Body of pancreas (tissue), 4 donors: ENCODE measurements around the gene ABCA5. TPM values are rescaled to one million over a fixed set of nuclear protein-coding genes. Genes with fewer than 3 reads are reported as not detected.

Source experiments
- ATAC-seq: fragments of 150-250 bp; one replicate; pipeline ENCODE4 v1.9.1; 2016
- DNase-seq, 4 donors: peaks; one replicate each; pipeline ENCODE4 v3.0.0-alpha.2; 2019
- H3K27ac ChIP-seq, 4 donors: fragments of 200-600 bp; sonication (generic); 1 replicate in 3 of 4; 2 replicates in 1 of 4; pipeline versions ENCODE4 v1.5.1 to v1.6.1; 2016 to 2019; ENCODE audit warnings: mild to moderate bottlenecking in 1 of 4, mixed read lengths in 1 of 4, moderate library complexity in 1 of 4
- H3K27me3 ChIP-seq, 2 donors: fragments of 200-600 bp; sonication (generic); one replicate each; pipeline ENCODE4 v1.6.0; 2016; ENCODE audit warnings: mild to moderate bottlenecking in 1 of 2
- H3K36me3 ChIP-seq, 2 donors: fragments of 200-600 bp; sonication (generic); replicated peaks in 1 of 2; 2 replicates each; pipeline ENCODE4 v1.5.1; 2016; ENCODE audit warnings: low read depth in 2 of 2; ENCODE audit not compliant: insufficient read depth in 1 of 2
- H3K4me1 ChIP-seq: fragments of 200-600 bp; sonication (generic); one replicate; pipeline ENCODE4 v1.6.0; 2016
- H3K4me3 ChIP-seq, 2 donors: fragments of 200-600 bp; sonication (generic); 1 replicate in 1 of 2; 2 replicates in 1 of 2; pipeline ENCODE4 v1.5.1; 2016 to 2019
- H3K9me3 ChIP-seq, 3 donors: fragments of 200-600 bp; sonication (generic); 1 replicate in 2 of 3; 2 replicates in 1 of 3; pipeline ENCODE4 v1.5.1; 2016
- POLR2A ChIP-seq, 3 donors: fragments of 450-650 bp; IDR thresholded peaks; one replicate each; pipeline ENCODE4 v1.6.1; 2016; ENCODE audit warnings: antibody characterized with exemption in 3 of 3, mild to moderate bottlenecking in 2 of 3
- WGBS, 2 donors: methylation state at CpG; one replicate each; pipeline ENCODE4 v1.1.5; 2017; 5-methylcytosine and 5-hydroxymethylcytosine counted together
- intact Hi-C: fragments of 100-400 bp; cut with DNase I; formaldehyde crosslinking; loops from one replicate; pipeline ENCODE4 v1.15.1; 2023
- total RNA-seq, 2 donors: library from RNA; depleted of rRNA; stranded (reverse); fragments of >200 nt; gene quantifications; one replicate each; pipeline ENCODE4 v1.1.0, GENCODE V29; 2016
- TF ChIP-seq, protein P1 (sequence below), 7 experiments: fragments of 450-650 bp in 4 of 7; fragments of 200-600 bp in 3 of 7; sonication (generic) in 3 of 7; IDR thresholded peaks; one replicate each; pipeline ENCODE4 v1.5.1; 2016 to 2019; ENCODE audit warnings: antibody characterized with exemption in 7 of 7

The ABCA5 gene
- total RNA-seq, 2 donors from 2014 or later: 93.4 to 104 TPM

DNA sequence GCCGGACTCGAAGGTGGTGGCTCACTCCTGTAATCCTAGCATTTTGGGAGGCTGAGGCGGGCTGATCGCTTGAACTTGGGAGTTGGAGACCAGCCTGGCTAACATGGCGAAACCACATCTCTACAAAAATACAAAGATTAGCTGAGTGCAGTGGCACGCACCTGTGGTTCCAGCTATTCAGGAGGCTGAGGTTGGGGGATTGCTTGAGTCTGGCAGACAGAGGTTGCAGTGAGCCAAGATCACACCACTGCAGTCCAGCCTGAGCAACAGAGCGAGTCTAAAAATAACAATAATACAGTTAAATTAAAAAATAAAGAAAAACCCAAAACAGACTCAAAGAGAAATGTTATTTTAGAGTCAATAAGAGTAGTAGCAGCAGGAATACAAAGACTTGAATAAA is 29.7 kb upstream of the ABCA5 start:
- WGBS, 2 donors: 97% methylated on average over 7 of the region's 7 CpGs

DNA sequence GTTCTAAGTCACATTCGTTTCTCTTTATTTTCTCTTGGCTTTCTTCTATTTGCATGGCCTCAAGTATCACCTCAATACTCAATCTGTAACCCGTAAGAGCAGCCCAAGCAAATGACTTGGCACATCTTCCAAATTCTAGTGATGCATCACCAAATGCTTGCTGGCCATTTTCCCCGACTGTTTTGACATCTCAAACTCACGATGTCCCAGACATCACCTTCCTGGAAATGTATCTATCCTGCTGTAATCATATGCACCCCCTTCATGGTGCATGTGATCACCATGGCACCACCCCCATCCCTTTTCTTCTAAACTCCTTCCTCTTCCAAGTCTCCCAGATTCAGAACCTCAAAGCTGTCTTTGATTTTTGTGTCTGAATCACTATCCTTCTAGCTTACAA is 24.0 kb upstream of the ABCA5 start:
- no peak for TF ChIP-seq POLR2A (IDR thresholded peaks at IDR 0.05)
- TF ChIP-seq, protein P1, sequence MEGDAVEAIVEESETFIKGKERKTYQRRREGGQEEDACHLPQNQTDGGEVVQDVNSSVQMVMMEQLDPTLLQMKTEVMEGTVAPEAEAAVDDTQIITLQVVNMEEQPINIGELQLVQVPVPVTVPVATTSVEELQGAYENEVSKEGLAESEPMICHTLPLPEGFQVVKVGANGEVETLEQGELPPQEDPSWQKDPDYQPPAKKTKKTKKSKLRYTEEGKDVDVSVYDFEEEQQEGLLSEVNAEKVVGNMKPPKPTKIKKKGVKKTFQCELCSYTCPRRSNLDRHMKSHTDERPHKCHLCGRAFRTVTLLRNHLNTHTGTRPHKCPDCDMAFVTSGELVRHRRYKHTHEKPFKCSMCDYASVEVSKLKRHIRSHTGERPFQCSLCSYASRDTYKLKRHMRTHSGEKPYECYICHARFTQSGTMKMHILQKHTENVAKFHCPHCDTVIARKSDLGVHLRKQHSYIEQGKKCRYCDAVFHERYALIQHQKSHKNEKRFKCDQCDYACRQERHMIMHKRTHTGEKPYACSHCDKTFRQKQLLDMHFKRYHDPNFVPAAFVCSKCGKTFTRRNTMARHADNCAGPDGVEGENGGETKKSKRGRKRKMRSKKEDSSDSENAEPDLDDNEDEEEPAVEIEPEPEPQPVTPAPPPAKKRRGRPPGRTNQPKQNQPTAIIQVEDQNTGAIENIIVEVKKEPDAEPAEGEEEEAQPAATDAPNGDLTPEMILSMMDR (IDR thresholded peaks at IDR 0.05): no peak
- no peak overlapping the region for H3K4me3 ChIP-seq
- no peak for ATAC-seq
- no peak for DNase-seq
- no peak overlapping the region for H3K27ac ChIP-seq
- H3K4me1 ChIP-seq: peaks cover 8% of the 10 kb centered on the region
- no peaks in the 10 kb centered on the region for H3K36me3 ChIP-seq
- no peaks in the 10 kb centered on the region for H3K9me3 ChIP-seq
- intact Hi-C loops: no loop called here
- 71 to 75% methylated on average over 4 of the region's 4 CpGs for WGBS, 2 donors
- H3K27me3 ChIP-seq: no peaks in the 10 kb centered on the region

More for the DNA sequence above, 29.7 kb upstream of the ABCA5 start:
- Histone ChIP-seq H3K27me3 (no peaks in the 10 kb centered on the region), H3K4me1 (no peaks in the 10 kb centered on the region), H3K36me3 (no peaks in the 10 kb centered on the region), H3K27ac (no peak overlapping the region), H3K4me3 (no peak overlapping the region), H3K9me3 (no peaks in the 10 kb centered on the region)
- ATAC-seq: no peak
- no peak for DNase-seq
- TF ChIP-seq, protein P1 (IDR thresholded peaks at IDR 0.05): no peak
- no peak for TF ChIP-seq POLR2A (IDR thresholded peaks at IDR 0.05)
- intact Hi-C loops: no loop called here

DNA sequence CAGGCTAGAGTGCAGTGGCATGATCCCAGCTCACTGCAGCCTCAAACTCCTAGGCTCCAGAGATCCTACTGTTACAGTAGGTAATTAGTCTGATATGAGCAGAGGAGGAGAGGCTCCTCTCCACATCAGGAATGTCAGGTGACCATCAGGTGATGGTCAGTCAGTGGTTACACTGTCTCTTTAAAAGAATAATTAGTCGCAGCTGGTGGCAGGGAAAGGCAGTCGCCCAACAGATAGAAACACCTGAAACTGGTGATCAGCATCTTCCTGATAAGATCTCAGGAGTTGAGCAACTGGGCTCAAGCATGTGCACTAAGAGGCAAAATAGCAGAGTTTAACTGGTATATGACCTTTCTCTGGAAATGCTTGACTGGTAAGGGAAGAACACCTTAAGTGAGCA is 21.5 kb upstream of the ABCA5 start:
- H3K27me3 ChIP-seq: no peaks in the 10 kb centered on the region
- ATAC-seq: no peak
- no peak for DNase-seq
- intact Hi-C loops: no loop called here
- H3K4me3 ChIP-seq: no peak overlapping the region
- no peaks in the 10 kb centered on the region for H3K36me3 ChIP-seq
- TF ChIP-seq, protein P1 (IDR thresholded peaks at IDR 0.05): no peak
- TF ChIP-seq POLR2A (IDR thresholded peaks at IDR 0.05): no peak
- H3K27ac ChIP-seq: no peak overlapping the region
- WGBS, 2 donors: 70 to 86% methylated on average over 2 of the region's 2 CpGs
- peaks cover 14% of the 10 kb centered on the region for H3K4me1 ChIP-seq
- H3K9me3 ChIP-seq: no peaks in the 10 kb centered on the region

DNA sequence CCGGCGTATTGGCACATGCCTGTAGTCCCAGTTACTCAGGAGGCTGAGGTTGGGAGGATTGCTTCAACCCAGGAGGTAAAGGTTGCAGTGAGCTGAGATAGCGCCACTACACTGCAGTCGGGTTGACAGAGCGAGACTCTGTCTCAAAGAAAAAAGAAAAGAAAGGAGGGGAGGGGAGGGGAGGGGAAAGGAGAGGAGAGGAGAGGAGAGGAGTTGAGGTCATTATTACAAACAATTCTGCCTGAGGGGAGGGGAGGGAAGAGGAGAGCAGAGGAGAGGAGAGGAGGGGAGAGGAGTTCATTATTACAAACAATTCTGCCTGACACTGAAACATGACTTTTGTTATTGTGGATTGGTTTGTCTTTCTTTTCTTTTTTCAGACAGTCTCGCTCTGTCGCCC is 19.8 kb upstream of the ABCA5 start:
- intact Hi-C loops: no loop called here
- no peaks in the 10 kb centered on the region for H3K27me3 ChIP-seq
- H3K4me1 ChIP-seq: peaks cover 23% of the 10 kb centered on the region
- H3K27ac ChIP-seq: no peak overlapping the region
- H3K36me3 ChIP-seq: no peaks in the 10 kb centered on the region
- DNase-seq (no peak), ATAC-seq (no peak)
- H3K9me3 ChIP-seq: no peaks in the 10 kb centered on the region
- WGBS, 2 donors: 97 to 98% methylated on average over 7 of the region's 7 CpGs
- no peak overlapping the region for H3K4me3 ChIP-seq
- TF ChIP-seq POLR2A (IDR thresholded peaks at IDR 0.05): no peak
- TF ChIP-seq, protein P1 (IDR thresholded peaks at IDR 0.05): no peak

DNA sequence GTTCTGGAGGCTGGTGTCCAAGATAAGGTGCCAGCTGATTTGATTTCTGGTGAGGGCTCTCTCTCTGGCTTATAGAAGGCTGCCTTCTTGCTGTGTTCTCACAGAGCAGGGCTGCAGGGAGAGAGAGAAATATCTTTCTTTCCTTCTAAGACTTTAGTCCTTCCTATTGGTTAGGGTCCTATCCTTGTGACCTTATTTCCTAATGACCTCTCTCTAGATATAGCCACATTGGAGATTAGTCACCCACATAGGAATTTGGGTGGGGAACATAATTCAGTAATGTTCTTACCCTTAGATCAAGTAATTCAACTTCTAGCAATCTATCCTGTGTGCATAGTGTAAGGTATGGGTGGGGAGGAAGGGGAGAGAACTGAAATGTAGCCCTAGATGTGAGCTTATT is 18.0 kb upstream of the ABCA5 start:
- no peaks in the 10 kb centered on the region for H3K27me3 ChIP-seq
- TF ChIP-seq POLR2A (IDR thresholded peaks at IDR 0.05): no peak
- H3K4me3 ChIP-seq: no peak overlapping the region
- H3K27ac ChIP-seq: no peak overlapping the region
- no peaks in the 10 kb centered on the region for H3K36me3 ChIP-seq
- no peaks in the 10 kb centered on the region for H3K9me3 ChIP-seq
- peaks cover 20% of the 10 kb centered on the region for H3K4me1 ChIP-seq
- intact Hi-C loops: no loop called here
- no peak for ATAC-seq
- DNase-seq: no peak
